SKM-1 (cell line): ENCODE data around the gene VAV3.

ENCODE experiments used
- DNase-seq: peaks from one replicate; lab custom pipeline; 2025; ENCODE audit not compliant: unreplicated experiment; lab: John Stamatoyannopoulos, UW

VAV3 gene

GRCh38 chr1:107936498-107937481, 28.2 kb downstream of the VAV3 start:
- peak; percentile 52 for DNase-seq

- DNase-seq = peak; percentile 37
These were observed 29.4 kb downstream of the VAV3 start for GRCh38 chr1:107935396-107936064.

GRCh38 chr1:107934578-107934977, 30.4 kb downstream of the VAV3 start:
- DNase-seq = no peak

GRCh38 chr1:107933736-107934135, 31.2 kb downstream of the VAV3 start:
- no peak for DNase-seq

GRCh38 chr1:107930292-107930691, 34.7 kb downstream of the VAV3 start:
- DNase-seq = no peak

GRCh38 chr1:107927820-107928219, 37.2 kb downstream of the VAV3 start:
- DNase-seq = no peak

- DNase-seq = no peak
These were observed 38.4 kb downstream of the VAV3 start for GRCh38 chr1:107926436-107927080.

- DNase-seq = no peak
These were observed 39.4 kb downstream of the VAV3 start for GRCh38 chr1:107925565-107925964.

GRCh38 chr1:107920999-107921398, 44.0 kb downstream of the VAV3 start:
- DNase-seq = no peak

GRCh38 chr1:107920561-107920960, 44.4 kb downstream of the VAV3 start:
- DNase-seq = no peak

- DNase-seq = no peak
These were observed 45.0 kb downstream of the VAV3 start for GRCh38 chr1:107919953-107920352.

- no peak for DNase-seq
These were observed 50.7 kb downstream of the VAV3 start for GRCh38 chr1:107914119-107914765.

- no peak for DNase-seq
These were observed 52.3 kb downstream of the VAV3 start for GRCh38 chr1:107912656-107913055.

- DNase-seq = no peak
These were observed 64.7 kb downstream of the VAV3 start for GRCh38 chr1:107900090-107900945.

GRCh38 chr1:107899655-107900054, 65.3 kb downstream of the VAV3 start:
- no peak for DNase-seq

- DNase-seq = no peak
These were observed 67.3 kb downstream of the VAV3 start for GRCh38 chr1:107897438-107898345.

- no peak for DNase-seq
These were observed 68.0 kb downstream of the VAV3 start for GRCh38 chr1:107896936-107897335.

- no peak for DNase-seq
These were observed 68.6 kb downstream of the VAV3 start for GRCh38 chr1:107896401-107896800.
